NCI-H446 (cell line): Measurements from ENCODE around the gene SLCO3A1.
A peak's percentile ranks its signal among the peaks of the same experiment; 100 is the strongest.

Experiments used
- DNase-seq, 2 experiments: peaks; one replicate each; lab custom pipeline; 2025; lab: John Stamatoyannopoulos, UW

The SLCO3A1 gene

GRCh38 chr15:91882858-91883586 is 29.5 kb downstream of the SLCO3A1 start:
- DNase-seq = peak; percentile 55 to 71

GRCh38 chr15:91884606-91885005 is 31.1 kb downstream of the SLCO3A1 start:
- no peak for DNase-seq

DNA sequence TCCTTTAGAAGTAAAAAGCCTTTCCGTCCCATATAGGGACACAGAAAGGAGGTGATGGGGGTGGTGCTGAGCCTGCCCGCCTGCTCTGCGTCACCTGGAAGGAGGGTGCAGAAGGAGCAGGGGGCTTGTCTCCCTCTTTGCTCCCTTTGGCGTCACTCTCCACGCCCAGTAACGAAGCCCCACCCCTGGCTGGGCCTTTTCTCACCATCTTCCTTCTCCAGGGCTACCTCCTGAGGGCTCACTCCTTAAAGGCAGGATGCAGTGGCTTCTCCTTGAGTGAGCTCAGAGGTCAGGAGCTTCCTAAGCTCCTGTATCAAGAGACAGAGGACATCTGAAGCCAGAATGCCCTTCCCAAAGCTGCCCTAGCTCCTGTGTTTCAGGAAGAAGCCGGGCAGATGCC is 31.5 kb downstream of the SLCO3A1 start:
- no peak for DNase-seq

DNA sequence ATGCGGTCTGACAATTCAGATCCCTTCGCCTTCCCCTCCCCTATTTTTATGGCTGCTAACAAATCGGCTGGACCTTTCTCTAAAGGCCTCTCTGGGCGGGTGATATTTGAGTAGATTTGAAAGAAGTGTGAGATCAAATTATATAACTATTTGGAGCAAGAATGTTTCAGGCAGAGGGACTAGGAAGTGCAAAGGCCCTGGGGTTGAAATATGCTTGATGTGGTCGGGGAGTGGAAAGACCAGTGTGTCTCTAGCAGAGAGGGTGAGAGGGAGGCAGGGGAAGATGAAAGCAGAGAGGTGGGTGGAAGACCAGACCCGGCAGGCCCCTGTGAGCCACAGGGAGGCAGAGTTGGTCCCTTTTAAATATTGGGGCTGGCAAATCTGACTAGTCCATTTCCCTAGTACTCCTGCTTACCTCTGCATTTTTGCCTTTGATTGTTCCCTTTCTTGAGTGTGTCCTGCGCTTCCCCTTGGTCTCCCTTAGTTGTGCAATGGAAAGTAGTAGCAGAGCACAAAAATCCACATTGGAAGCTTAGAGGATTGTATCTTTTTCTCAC is 32.3 kb downstream of the SLCO3A1 start:
- DNase-seq = no peak

GRCh38 chr15:91886878-91887277 is 33.4 kb downstream of the SLCO3A1 start:
- no peak for DNase-seq

DNA sequence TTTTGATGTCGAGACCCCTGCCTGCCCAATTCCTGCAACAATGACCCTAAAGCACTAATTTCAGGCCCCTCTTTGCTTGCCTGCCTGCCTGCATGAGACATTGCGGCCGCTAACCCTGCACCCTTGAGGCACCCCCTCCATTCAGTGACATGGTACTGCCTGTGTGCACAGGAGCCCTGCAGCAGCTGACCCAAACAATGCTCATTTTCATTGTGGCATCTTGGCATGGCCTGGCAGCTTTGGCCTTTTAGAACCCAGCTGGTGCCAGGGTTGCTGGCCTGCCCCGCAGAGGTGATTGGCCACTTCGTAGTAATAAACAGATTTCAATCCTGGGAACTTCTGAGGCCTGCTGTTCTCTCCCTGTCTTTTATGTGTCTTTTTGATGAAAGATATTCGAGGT is 33.8 kb downstream of the SLCO3A1 start:
- no peak for DNase-seq

GRCh38 chr15:91887921-91888373 is 34.4 kb downstream of the SLCO3A1 start:
- peak; percentile 33 to 63 for DNase-seq

DNA sequence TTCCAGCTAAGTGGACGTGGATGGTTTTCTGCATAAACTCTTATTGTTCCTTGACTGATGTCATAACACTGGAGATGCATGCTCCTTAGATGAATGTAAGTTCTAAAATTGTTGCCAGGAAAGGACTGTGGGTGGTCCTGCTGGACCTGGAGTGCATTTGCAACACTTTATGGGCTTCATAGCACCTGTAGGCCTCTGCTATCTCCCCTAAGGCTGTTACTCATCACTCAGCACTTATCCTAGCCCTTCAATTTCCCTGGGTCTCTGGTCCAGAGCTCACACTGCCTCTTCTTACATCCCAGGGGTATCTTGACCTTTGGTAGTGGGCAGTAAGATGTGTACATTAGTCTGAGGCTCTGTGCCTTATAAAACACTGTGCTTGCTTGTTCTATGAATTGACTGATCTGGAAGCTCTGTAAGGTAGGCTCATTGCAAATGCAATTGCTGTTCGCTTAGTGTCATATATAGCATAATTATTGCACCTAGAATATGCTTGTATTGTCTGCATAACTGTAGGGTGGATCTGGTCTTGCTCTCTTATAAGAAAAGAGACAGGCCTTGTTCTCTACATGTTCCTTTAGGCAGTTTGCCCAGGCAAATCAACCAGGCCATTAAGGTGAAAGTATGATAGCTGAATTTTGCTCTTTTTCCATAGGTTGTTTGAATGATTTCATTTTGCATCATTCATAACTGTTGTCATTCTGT is 35.8 kb downstream of the SLCO3A1 start:
- no peak for DNase-seq

DNA sequence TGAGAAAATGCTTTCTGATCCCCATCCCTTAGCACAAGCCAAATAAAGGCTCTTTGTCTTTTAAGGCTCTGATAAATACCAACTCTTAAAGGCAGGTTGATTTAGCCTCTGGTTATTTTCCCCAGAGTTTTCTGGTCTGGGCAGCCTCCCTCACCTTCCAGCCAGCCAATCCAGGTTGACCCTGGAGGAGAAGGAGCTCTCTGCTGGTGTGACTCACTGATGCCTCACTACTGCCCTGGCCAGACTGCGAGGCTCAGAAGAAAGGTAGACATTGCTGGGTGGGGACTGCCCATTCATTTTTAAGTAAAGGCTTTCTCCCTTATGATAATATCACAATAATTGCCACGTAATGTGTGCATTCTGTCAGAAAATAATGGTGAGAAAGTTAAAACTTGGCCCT is 37.1 kb downstream of the SLCO3A1 start:
- no peak for DNase-seq

GRCh38 chr15:91891101-91891500 is 37.6 kb downstream of the SLCO3A1 start:
- DNase-seq = no peak

DNA sequence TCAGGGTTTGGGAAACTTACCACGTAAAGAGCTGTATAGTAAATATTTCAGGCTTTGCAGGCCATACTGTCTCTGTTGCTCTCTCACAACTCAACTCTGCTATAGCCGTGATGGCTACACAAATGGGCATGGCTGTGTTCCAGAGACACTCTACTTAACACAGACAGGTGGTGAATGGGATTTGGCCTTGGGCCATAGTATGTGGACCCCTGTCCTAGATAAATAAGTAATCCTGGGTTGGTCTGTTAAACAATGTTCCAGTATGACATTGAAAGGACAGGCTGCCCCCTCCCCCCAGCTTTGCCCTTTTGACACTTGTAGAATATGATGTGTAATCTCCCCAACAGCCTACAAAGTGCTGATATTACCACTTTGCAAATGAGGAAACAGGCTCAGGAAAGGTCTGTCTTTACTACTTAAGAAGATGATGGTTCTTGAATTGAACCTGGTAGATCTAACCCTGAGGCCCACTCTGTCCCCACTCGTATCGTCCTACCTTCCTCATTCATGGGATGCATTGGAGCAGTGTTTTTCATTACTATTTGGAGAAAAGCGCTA is 38.4 kb downstream of the SLCO3A1 start:
- no peak for DNase-seq

DNA sequence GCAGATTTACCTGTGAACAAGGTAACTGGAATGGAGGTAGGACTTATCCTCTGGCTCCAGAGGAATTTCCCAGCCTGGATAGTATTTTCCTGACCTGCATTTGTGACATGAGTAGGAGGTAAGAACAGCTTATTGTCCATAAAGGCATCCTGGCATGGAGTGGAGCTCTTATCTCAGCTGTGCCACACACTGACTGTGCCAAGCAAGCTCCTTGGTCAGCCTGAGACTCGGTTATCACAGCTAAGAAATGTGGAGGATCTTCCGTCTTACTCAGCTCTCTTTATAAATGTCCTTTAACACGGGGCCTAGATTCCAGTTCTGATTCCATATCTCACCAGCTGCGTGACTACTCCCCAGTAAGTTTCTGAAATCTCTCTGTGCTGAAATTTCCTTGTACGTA is 38.9 kb downstream of the SLCO3A1 start:
- DNase-seq = no peak

GRCh38 chr15:91894606-91895005 is 41.1 kb downstream of the SLCO3A1 start:
- DNase-seq = no peak

DNA sequence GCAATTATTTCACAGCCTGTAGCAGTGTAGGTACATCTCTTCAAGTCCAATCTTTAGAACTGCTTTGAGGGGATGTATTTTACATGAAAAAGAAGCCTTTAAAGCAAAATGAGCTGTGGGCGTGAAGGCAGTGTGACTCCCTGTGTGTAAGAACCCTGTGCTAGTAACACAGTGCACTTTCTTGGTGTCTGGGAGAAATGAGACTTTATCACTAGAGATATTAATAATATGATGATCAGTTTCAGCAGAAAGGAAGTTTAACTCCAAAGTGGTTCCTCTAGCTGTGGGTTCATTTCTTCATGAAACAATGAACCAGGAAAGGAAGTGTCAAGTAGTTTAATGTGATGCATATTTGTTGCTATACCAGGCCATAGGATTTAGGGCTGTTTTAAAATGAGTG is 41.5 kb downstream of the SLCO3A1 start:
- no peak for DNase-seq

DNA sequence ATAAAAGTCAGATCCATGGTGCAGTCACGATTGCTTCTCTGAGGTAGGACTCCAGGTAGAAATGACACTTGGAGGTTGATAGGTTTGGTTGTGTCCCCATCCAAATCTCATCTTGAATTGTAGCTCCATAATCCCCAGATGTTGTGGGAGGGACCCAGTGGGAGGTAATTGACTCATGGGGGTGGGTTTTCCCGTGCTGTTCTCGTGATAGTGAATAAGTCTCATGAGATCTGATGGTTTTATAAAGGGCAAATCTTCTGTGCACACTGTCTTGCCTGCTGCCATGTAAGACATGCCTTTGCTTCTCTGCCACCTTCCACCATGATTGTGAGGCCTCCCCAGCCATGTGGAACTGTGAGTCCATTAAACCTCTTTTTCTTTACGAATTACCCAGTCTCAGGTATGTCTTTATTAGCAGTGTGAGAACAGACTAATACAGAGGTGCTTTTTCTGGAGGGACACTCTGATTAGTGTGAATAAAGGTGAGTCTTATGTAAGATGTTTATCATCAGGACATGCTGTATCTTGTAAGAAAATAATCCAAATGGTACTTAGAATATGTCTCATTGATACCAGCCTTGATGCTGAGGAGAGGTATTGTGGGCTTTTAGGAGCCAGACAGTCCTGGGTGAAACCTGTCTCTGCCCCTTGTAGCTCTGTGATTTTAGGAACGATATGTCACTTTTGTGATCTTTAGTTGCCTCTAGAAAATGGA is 43.0 kb downstream of the SLCO3A1 start:
- no peak for DNase-seq

DNA sequence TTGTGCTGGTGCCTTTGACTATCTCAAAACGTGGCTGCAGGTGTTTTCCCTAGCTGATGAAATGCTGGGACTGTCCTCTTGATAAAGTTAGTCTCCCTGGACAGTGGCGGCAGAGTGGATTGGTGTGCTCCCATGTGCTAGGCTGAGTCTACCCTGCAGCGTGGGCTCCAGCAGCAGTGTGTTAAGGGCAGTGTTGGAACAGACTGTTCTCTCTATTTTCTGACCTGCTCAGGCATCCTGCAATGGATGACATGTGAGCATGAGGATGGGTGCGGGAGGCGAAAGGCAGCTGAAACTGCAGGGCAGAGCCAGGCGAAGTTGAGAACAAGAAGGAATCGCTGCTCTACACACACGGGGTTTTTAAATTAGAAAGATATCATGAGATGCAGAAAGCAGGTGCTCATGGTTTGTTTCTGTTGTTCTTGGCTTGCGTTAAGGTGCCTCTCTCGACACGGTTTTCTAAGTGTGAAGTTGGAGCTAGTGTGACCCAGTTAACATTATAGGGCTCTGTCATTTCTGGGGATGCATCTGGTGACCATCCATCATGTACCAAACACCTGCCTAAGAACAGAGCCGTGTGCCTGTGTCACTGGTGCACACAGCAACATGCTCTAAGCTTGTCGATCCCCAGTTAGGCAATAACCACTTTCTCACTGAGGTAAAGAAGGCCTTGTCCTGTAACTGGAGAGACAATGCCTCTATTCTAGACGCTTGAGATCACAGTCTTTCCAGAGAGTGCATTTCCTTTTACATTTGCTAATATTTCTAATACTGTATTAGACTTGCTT is 44.3 kb downstream of the SLCO3A1 start:
- no peak for DNase-seq

GRCh38 chr15:91898843-91899242 is 45.3 kb downstream of the SLCO3A1 start:
- DNase-seq = no peak

DNA sequence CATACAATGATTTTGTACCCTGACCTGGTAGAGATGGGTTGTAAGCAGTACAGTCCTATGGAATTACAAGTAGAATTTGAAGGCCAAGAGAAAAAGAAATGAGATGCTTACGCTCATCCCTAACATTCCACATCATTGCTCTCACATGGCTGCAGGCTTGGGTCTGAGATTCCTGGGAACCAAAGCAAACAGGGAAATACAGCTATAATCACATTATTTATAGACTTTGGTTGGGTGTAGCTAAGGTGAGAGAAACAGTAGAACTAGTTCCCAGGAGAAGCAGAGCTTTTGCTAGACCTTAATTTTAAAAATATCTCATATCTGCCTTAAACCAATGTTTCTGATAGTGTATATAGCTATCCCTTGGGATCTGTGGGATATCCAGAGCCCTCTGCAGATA is 51.4 kb downstream of the SLCO3A1 start:
- no peak for DNase-seq

DNA sequence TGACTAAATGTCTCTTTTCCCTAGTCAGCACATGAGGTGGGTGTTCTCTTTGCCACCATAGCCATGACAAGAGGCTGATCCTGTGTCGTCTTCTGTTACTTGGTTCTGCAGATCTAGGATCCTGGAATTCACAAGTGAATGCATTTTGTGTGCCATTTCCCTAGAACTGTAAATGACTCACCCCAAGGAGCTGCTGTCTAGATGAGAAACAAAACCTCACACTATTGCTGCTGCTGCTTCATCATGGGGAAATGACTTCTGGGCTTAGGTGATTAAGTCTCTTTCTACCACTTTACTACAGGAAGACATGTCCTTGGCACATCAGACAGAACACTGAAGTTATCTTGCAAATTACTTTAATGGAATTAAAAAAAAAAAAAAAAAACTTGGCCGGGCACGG is 54.9 kb downstream of the SLCO3A1 start:
- no peak for DNase-seq

DNA sequence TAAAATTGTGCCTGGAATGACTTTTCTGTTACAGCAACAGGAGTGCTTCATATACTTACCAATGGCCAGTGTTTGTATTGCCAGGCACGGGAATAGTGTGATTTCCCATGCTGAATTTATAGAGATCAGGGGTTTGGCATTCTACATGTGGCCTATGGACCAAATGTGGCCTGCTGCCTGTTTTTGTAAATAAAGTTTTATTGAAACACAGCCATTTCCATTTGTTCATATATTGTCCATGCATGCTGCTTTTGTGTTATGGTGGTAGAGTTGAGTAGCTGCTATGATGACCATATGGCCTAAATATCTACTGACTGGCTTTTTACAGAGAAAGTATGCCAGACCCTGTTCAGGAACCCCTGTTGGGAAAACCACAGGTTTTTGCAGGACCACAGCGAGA is 55.6 kb downstream of the SLCO3A1 start:
- no peak for DNase-seq

- DNase-seq = no peak
Observed at GRCh38 chr15:91909574-91909973, 56.1 kb downstream of the SLCO3A1 start.

DNA sequence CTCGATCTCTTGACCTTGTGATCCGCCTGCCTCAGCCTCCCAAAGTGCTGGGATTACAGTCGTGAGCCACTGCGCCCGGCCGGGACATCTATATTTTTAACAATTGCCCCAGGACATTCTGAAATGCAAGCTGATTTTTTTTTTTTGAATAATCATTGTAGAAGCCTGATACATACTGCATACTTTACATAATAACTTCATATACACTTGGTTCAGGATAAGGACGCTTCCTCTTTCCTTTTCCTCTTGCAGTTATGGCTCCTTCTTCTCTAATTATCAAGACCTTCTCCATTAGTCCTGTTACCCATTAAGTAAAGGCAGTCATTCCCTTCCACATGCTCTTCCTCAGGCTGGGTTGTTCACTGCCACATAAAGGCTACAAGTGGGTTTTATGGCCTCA is 58.3 kb downstream of the SLCO3A1 start:
- DNase-seq = no peak
